Stimulated activated naive CD8-positive, alpha-beta T cell treated with anti-CD3 and anti-CD28 coated beads, Interleukin-15, amount 100 ng/mL, for 72 hours (primary cell): ENCODE measurements around the gene SHBG.
A peak's percentile ranks its signal among the peaks of the same experiment; 100 is the strongest.
"Not testable (repeated sequence)": the region's sequence is repeated elsewhere in the genome, so short reads cannot be mapped to it uniquely, and the experiment has no call there.

Source experiments
- ATAC-seq: fragments of 150-1000 bp; cut with Tn5 transposase; 2 replicates; pipeline ENCODE4 v1.10.0; 2021; ENCODE audit warnings: mild to moderate bottlenecking, moderate library complexity
- DNase-seq, 2 donors: peaks; one replicate each; pipeline ENCODE4 v3.0.0; 2021 to 2022
- H3K27ac Mint-ChIP-seq, 2 donors: one replicate each; pipeline ENCODE4 v1.8.0; 2022; ENCODE audit warnings: mild to moderate bottlenecking in 2 of 2, mixed read lengths in 2 of 2, moderate library complexity in 2 of 2
- H3K27me3 Mint-ChIP-seq: one replicate; pipeline ENCODE4 v1.8.0; 2022; ENCODE audit warnings: mixed read lengths
- H3K4me1 Mint-ChIP-seq: one replicate; pipeline ENCODE4 v1.8.0; 2022; ENCODE audit warnings: mild to moderate bottlenecking, mixed read lengths
- H3K4me3 Mint-ChIP-seq, 2 donors: one replicate each; pipeline ENCODE4 v1.8.0; 2022; ENCODE audit warnings: mild to moderate bottlenecking in 2 of 2, mixed read lengths in 2 of 2, moderate library complexity in 1 of 2
- H3K9me3 Mint-ChIP-seq, 2 donors: one replicate each; pipeline ENCODE4 v1.8.0; 2022; ENCODE audit warnings: mixed read lengths in 2 of 2

SHBG gene

DNA sequence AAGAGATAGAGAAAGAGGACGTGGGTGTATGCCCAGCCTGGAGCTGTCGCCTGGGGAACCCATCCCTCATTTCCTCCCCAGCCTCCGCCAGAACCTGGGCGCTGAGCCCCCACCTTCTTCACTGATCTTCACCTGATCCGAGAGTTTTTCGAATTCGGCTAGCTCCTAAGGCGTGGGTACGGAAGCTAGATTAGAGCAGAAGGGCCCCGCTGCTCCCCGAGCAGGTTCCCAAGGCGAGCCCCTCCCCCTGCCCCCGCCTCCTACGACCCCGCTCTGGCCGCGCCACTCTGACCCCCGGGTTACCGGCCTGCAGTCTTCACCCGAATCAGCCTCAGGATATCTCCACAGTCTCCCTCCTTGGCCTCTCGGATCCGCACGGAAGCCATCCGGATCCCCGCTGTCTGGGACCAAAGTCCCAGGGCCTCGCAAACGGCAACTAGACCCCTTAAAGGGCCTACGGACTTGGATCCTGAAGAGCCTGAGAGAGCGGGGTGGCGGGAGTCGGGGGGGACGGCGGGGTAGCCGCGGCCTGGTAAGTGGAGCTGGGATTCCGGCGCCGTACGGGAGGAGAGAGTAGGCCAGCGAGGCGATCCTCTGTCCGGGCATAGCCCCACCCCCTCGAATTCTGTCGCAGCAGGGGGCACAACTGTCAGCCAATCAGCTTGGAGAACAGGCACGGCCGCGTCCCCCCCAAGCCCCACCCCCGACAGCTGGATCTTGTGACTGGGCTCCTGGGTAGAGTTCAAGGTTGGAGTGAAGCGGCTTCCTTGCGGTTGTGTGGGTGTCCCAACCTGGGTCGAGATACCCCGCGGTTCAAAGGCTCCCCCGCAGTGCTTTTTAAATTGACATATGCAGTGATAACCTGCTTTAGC, 2.4 kb upstream of the SHBG start, which contains the start of gene SAT2:
SAT2 (minus strand) TSS at position 572 of the 872 bp plus-strand sequence; CDS start at position 386, 186 bp downstream.
- H3K27me3 Mint-ChIP-seq, result no peaks in the 10 kb centered on the region
- H3K9me3 Mint-ChIP-seq, result no peaks in the 10 kb centered on the region
- peak; percentile 76 to 84 for DNase-seq
- ATAC-seq, result peak; percentile 95
- peaks cover 16% of the 10 kb centered on the region for H3K4me1 Mint-ChIP-seq
- peak within 1 kb of the TSS; percentile 98 to 99 for H3K4me3 Mint-ChIP-seq
- H3K27ac Mint-ChIP-seq, result peak within 1 kb of the TSS; percentile 95 to 98

DNA sequence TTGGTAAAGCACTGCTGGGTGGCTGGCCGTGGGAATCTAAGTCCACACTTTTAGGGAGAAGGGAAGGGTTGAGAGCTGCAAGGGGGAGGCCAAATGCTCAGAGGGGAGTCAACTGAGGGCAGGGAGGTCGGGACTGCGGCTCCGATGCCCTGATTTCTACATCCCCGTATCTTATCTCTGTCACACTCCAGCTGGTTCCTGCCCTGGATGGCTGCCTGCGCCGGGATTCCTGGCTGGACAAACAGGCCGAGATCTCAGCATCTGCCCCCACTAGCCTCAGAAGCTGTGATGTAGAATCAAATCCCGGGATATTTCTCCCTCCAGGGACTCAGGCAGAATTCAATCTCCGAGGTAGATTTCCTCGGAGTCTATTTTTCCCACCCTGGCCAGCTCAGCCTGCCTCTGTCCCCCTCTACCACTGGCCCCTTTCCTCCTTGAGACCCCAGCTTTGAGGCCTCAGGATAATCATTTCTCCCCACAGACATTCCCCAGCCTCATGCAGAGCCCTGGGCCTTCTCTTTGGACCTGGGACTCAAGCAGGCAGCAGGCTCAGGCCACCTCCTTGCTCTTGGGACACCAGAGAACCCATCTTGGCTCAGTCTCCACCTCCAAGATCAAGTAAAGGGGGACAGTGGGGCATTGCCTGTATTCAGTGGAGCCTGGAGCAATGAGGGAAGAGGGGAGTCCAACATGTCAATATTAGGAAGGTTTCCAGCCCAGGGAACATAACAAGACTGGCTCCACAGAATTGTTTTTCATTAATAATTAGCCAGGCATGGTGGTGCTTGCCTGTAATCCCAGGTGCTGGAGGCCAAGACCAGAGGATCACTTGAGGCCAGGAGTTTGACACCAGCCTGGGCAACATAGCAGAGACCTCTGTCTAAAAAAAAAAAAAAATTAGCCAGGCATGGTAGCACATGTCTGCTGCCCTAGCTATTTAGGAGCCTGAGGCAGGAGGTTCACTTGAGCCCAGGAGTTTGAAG, 1.8 kb downstream of the SHBG start:
- DNase-seq, result no peak
- no peak for ATAC-seq
- H3K4me3 Mint-ChIP-seq, result no peak overlapping the region
- H3K27ac Mint-ChIP-seq, result no peak overlapping the region
- no peaks in the 10 kb centered on the region for H3K27me3 Mint-ChIP-seq
- peaks cover 8% of the 10 kb centered on the region for H3K4me1 Mint-ChIP-seq
- H3K9me3 Mint-ChIP-seq, result no peaks in the 10 kb centered on the region

DNA sequence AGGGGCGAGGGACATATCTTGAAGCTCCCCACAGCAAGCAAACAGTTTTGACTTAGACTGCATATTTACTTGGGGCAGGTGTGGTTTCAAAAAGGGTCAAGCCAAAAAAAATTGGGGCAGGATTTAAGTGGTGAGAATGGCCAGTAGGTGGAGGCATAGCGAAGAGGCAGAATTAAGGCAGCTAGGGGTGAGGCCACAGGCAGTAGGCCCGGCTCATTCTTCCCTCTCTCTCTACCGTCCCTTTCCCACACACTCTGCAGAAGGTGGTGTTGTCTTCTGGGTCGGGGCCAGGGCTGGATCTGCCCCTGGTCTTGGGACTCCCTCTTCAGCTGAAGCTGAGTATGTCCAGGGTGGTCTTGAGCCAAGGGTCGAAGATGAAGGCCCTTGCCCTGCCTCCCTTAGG, 2.6 kb downstream of the SHBG start:
- no peak overlapping the region for H3K4me3 Mint-ChIP-seq
- DNase-seq (peak; percentile 33 to 55), ATAC-seq (peak; percentile 61)
- no peaks in the 10 kb centered on the region for H3K9me3 Mint-ChIP-seq
- H3K4me1 Mint-ChIP-seq, result no peaks in the 10 kb centered on the region
- H3K27ac Mint-ChIP-seq, result no peak overlapping the region
- H3K27me3 Mint-ChIP-seq, result no peaks in the 10 kb centered on the region

DNA sequence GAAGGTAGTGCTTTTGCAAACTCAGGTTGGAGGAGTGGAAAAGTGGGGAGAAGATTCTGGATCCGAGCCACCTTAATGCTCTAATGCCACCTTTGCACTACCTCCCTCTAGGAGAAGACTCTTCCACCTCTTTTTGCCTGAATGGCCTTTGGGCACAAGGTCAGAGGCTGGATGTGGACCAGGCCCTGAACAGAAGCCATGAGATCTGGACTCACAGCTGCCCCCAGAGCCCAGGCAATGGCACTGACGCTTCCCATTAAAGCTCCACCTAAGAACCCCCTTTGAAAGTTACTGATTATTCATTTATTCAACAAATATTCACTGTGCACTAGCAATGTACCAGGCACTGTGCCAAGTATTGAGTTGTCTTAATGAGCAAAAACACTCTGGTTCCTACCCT, 3.2 kb downstream of the SHBG start:
- no peak for ATAC-seq
- Mint-ChIP-seq H3K9me3 (no peaks in the 10 kb centered on the region), H3K4me3 (no peak overlapping the region), H3K27me3 (no peaks in the 10 kb centered on the region), H3K4me1 (no peaks in the 10 kb centered on the region), H3K27ac (no peak overlapping the region)
- DNase-seq, result no peak

DNA sequence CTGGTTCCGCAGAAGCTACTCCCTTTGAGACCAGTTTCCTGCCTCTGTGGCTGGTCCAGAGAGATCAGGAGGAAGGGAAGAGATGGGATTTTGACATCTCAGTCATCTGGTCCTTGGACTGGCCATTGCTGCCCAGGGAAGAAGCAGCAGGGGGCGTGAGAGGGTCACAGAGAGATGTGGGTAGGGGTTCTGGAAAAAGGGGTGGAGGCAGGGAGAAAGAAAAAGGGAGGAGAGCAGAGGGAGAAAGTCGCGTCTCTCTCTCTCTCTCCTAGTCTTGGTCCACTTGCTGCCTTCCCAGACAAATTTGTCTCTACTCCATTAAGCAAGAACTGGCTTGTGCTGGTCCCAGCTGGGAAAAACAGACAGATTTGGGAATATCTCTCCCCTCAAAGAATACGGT, 4.4 kb downstream of the SHBG start:
- no peaks in the 10 kb centered on the region for H3K4me1 Mint-ChIP-seq

DNA sequence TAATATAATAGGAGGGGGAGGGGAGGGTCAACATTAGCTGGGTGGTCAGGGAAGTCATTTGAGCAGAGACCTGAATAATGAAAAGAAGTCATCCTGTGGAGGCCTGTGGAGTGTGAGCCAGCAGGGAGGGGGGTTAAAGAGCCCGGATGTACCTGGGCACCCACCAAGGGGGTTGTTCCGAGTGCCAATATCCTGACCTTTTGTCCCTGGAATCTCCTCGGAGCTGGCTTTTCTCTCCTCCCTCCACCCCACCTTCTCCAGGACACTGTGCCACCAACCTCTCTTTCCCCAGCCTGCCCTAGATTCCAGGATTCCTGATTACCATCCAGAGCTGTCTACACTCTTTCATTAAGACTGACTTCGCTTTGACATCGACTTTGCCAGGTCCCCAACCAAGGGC, 6.2 kb downstream of the SHBG start:
- DNase-seq, result no peak
- H3K27me3 Mint-ChIP-seq, result no peaks in the 10 kb centered on the region
- H3K27ac Mint-ChIP-seq, result no peak overlapping the region
- no peak for ATAC-seq
- no peak overlapping the region for H3K4me3 Mint-ChIP-seq
- H3K9me3 Mint-ChIP-seq, result no peaks in the 10 kb centered on the region
- H3K4me1 Mint-ChIP-seq, result no peaks in the 10 kb centered on the region

More for the DNA sequence above, 4.4 kb downstream of the SHBG start:
- no peaks in the 10 kb centered on the region for H3K9me3 Mint-ChIP-seq
- DNase-seq, result no peak
- no peaks in the 10 kb centered on the region for H3K27me3 Mint-ChIP-seq
- no peak overlapping the region for H3K27ac Mint-ChIP-seq
- no peak overlapping the region for H3K4me3 Mint-ChIP-seq
- ATAC-seq, result no peak

DNA sequence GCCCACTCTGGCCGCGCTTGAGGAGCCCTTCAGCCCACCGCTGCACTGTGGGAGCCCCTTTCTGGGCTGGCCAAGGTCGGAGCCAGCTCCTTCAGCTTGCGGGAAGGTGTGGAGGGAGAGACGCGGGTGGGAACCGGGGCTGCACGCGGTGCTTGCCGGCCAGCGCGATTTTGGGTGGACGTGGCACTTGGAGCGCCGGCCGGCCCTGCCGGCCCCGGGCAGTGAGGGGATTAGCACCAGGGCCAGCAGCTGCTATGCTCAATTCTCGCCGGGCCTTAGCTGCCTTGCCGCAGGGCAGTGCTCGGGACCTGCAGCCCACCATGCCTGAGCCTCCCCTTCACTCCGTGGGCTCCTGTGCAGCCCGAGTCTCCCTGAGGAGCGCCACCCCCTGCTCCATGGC, 10.8 kb downstream of the SHBG start:
- H3K27me3 Mint-ChIP-seq, result no peaks in the 10 kb centered on the region

DNA sequence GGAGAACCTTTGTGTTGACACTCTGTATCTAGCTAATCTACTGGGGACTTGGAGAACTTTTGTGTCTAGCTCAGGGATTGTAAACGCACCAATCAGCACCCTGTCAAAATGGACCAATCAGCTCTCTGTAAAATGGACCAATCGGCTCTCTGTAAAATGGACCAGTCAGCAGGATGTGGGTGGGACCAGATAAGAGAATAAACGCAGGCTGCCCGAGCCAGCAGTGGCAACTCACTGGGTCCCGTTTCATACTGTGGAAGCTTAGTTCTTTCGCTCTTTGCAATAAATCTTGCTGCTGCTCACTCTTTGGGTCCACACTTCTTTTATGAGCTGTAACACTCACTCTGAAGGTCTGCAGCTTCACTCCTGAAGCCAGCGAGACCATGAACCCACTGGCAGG, 11.7 kb downstream of the SHBG start:
- peak overlapping the region in 1 of 2 donors; percentile 61 for H3K27ac Mint-ChIP-seq
- not testable (repeated sequence) for DNase-seq, H3K4me1 Mint-ChIP-seq, ATAC-seq, H3K27me3 Mint-ChIP-seq, H3K9me3 Mint-ChIP-seq
- H3K4me3 Mint-ChIP-seq, result peak overlapping the region in 1 of 2 donors; percentile 24

More for the DNA sequence above, 10.8 kb downstream of the SHBG start:
- ATAC-seq (no peak), DNase-seq (no peak)
- Mint-ChIP-seq H3K4me3 (no peak overlapping the region), H3K27ac (no peak overlapping the region), H3K9me3 (no peaks in the 10 kb centered on the region), H3K4me1 (peaks cover 6% of the 10 kb centered on the region)

DNA sequence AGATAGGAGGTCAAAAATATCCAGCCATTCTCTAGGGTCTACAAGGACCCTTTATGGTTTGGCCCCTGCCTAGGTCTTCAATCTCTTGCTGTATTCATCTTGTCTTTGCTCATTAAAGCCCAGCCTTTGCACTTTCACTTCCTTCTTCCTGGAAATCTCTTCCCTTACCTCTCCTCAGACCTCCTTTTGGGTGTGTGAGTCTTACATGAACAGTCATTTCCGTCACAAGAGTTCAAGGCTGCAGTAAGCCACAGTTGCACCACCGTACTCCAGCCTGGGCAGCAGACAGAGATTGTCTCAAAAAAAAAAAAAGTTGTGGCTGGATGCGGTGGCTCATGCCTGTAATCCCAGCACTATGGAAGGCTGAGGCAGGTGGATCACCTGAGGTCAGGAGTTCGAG, 14.8 kb downstream of the SHBG start:
- H3K4me3 Mint-ChIP-seq, result no peak overlapping the region
- H3K4me1 Mint-ChIP-seq, result peaks cover 7% of the 10 kb centered on the region
- peaks cover 28% of the 10 kb centered on the region for H3K27me3 Mint-ChIP-seq
- no peaks in the 10 kb centered on the region for H3K9me3 Mint-ChIP-seq
- ATAC-seq (no peak), DNase-seq (no peak)
- no peak overlapping the region for H3K27ac Mint-ChIP-seq

DNA sequence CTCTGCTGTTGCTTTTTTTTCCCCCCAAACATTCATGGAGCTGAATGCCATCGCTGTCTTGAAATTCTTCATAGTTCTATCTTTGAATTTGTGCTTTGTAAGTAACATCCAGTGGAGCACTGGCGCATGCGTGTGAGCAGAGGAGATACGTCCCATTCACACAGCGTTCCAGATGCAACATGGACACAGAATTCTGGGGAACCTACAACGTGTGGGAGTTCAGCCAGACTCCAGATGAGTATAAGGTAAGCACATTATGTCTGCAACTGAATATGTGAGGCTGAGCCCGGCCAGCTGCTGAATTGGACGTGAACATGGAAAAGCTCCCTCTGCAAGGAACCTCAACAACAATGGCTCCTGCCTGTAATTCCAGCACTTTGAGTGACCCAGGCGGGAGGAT, 16.5 kb downstream of the SHBG start:
- Mint-ChIP-seq H3K27ac (no peak overlapping the region), H3K4me3 (no peak overlapping the region), H3K27me3 (peaks cover 45% of the 10 kb centered on the region), H3K9me3 (no peaks in the 10 kb centered on the region), H3K4me1 (peaks cover 24% of the 10 kb centered on the region)
- ATAC-seq, result no peak
- no peak for DNase-seq

DNA sequence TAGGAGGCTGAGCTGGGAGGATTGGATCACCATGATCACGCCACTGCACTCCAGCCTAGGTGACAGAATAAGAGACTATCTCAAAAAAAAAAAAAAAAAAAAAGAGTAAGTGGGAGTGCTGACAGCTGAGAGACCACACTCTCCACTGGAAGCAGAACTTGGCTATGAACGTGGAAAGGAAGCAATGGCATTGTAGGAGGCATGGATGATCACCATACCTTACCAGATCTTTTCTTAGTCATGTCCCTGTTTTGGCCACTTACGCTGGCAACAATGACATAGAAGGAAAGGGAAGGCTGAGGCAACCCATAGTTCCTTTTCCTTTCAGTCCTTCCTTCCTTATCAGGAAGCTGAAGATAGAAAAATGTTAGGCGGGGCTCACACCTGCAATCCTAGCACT, 17.1 kb downstream of the SHBG start:
- Mint-ChIP-seq H3K9me3 (no peaks in the 10 kb centered on the region), H3K4me3 (no peak overlapping the region), H3K4me1 (peaks cover 24% of the 10 kb centered on the region), H3K27ac (no peak overlapping the region), H3K27me3 (peaks cover 51% of the 10 kb centered on the region)
- ATAC-seq (no peak), DNase-seq (no peak)

DNA sequence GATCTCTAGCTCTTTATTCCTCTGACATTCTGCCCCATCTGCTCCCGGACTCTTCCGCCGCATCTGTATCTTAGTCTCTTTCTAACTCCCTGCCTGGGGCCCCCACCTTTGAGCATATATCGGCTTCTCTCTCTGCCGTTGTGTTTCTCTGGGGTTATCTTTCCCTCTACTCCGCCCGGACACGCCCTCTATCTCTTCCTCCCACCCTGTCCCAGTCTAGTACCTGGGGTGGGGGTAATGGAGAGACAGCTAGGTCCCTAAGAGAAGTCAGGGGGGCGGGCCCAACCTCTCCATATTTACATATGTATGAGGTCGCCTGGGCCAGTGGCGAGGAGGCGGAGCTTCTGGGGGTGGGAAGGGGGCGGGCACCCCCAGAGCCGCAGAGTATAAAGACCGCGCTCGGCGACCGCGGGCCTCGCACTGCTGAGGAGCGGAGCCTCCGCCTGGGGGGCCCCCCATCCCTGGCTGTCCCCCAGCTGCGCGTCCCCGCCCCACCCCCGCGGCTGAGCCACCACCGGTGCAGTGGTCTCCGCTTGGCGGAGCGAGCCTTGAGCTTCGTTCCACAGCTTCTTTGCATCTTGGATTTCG, 20.7 kb downstream of the SHBG start, which contains the start of gene ATP1B2:
ATP1B2 (plus strand) TSS at position 418 of the 588 bp plus-strand sequence. CDS start 593 bp downstream, outside the sequence.
- Mint-ChIP-seq H3K27ac (peak within 1 kb of the TSS in 1 of 2 donors; percentile 37), H3K4me3 (peak within 1 kb of the TSS; percentile 90), H3K4me1 (peaks cover 18% of the 10 kb centered on the region), H3K27me3 (peaks cover 70% of the 10 kb centered on the region), H3K9me3 (no peaks in the 10 kb centered on the region)
- peak; percentile 63 to 64 for DNase-seq
- peak; percentile 88 for ATAC-seq

DNA sequence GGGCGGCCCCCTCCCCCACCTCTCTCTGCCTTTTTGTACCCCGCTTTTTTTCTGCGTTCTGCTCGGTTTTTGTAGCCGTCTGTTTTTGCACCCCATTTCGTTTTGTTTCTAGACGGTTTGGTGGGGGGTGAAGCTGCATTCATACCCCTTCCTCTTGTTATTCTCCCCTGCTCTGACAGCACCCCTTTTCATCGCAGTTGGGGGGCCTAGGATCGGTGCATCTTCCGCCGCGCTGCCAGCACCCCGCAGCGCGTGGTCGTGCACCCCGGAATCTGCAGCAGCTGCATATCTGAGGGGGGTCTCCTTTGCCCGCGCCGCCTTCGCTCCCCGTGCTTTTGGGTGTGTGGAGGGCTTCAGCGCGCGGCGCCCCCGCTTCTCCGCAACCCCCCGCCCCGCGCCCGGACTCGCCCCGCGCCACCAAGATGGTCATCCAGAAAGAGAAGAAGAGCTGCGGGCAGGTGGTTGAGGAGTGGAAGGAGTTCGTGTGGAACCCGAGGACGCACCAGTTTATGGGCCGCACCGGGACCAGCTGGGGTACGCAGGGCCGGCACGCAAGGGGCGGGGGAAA, 21.2 kb downstream of the SHBG start:
- H3K4me3 Mint-ChIP-seq, result peak overlapping the region; percentile 72 to 85
- no peak overlapping the region for H3K27ac Mint-ChIP-seq
- no peak for DNase-seq
- H3K9me3 Mint-ChIP-seq, result no peaks in the 10 kb centered on the region
- no peak for ATAC-seq
- peaks cover 67% of the 10 kb centered on the region for H3K27me3 Mint-ChIP-seq
- peaks cover 18% of the 10 kb centered on the region for H3K4me1 Mint-ChIP-seq

DNA sequence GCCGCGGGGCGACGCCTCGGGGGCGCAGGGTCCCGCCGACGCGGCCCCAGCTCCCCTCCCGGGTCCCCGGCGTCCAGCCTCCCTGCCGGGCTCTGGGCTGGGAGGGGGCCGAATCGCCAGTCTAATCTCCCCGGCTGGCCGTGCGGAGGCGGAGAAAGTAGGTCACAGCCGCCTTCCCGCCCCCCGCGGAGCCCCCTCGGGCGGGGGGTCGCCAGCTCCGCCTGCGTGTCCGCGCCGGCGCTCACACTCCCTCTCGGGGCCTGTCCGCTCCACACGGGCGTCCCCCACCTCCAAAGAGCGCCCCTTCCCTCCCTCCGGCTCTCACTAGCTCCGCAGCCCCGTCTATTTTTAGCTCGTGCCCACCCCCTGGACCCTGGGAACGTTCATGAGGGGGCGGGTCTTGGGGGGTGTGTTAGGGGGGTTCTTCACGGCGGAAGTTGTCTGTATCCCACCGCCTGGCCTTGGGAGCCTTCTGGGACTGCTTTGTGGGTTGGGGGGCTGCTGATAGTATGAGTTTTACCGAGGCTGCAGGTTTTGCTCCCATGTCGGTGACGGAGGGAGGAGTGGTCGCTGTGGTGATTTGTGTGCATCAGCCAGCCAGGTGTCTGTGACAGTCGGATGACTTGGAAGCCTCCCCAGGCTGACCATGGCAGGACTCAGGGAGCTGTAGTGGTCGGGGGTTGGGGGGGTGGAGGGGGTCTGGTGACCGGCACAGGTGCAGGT, 21.9 kb downstream of the SHBG start:
- Mint-ChIP-seq H3K27me3 (peaks cover 60% of the 10 kb centered on the region), H3K4me3 (peak overlapping the region in 1 of 2 donors; percentile 43), H3K9me3 (no peaks in the 10 kb centered on the region), H3K27ac (no peak overlapping the region), H3K4me1 (peaks cover 18% of the 10 kb centered on the region)
- no peak for ATAC-seq
- DNase-seq, result no peak
